Activated CD8-positive, alpha-beta memory T cell treated with anti-CD3 and anti-CD28 coated beads for 36 hours (primary cell): ENCODE results near the gene RNASEH2A. TPM values are rescaled to one million over a fixed set of nuclear protein-coding genes. Genes with fewer than 3 reads are reported as not detected.

Source experiments
- CTCF ChIA-PET: fragments of 350-600 bp; sonication (Branson Sonifier 250); formaldehyde crosslinking; loops from one replicate; lab custom pipeline; 2021; ENCODE audit warnings: antibody characterized with exemption; lab: Charles Lee
- POLR2A ChIA-PET: fragments of 350-600 bp; sonication (Branson Sonifier 250); formaldehyde crosslinking; loops from one replicate; lab custom pipeline; 2021; ENCODE audit warnings: antibody characterized with exemption; lab: Charles Lee
- total RNA-seq, 2 experiments: library from RNA; stranded (reverse); gene quantifications; one replicate each; pipeline ENCODE4 v1.2.3, GENCODE V29; 2021

Gene RNASEH2A
- total RNA-seq, 2 experiments from 2014 or later: 58.3 to 60.7 TPM

DNA sequence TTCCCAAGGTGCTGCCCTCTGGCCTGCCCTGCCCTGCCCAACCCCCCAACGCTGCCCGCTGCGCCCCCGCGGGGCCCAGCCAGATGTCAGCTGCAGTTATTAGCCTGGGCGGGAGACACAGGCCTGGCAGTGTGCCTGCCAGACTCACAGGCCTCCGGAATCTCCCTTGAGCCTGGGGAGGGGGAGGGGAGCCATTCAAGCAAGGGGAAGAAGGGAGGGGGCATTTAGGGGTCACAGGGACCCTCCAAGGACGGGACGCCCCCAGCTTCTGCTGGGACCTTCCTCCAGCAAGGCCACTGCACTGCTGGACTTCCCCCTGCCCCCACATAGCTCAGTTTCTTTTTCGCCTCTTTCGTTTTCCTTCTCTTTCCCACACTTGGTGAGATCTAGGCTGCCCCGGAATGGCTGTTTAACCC, 17.7 kb upstream of the RNASEH2A start:
- POLR2A ChIA-PET: interaction anchor here (0.9 to 1.5 kb wide), 3 partner anchors 10 to 364 kb away, joined by 3 to 8 read pairs (median 4); no protein-coding TSS in a partner anchor
- CTCF ChIA-PET: interaction anchor here (0.8 to 3.3 kb wide), 5 partner anchors 11 to 273 kb away, joined by 3 to 41 read pairs (median 3); partner anchors contain the start of genes PRDX2 and THSD8

GRCh38 chr19:12789098-12789903, 17.1 kb upstream of the RNASEH2A start:
- ChIA-PET POLR2A (interaction anchor here (0.9 to 1.5 kb wide), 3 partner anchors 11 to 363 kb away, joined by 3 to 8 read pairs (median 4); no protein-coding TSS in a partner anchor), CTCF (interaction anchor here (0.8 to 3.3 kb wide), 5 partner anchors 12 to 272 kb away, joined by 3 to 41 read pairs (median 3); partner anchors contain the start of genes PRDX2 and THSD8)

DNA sequence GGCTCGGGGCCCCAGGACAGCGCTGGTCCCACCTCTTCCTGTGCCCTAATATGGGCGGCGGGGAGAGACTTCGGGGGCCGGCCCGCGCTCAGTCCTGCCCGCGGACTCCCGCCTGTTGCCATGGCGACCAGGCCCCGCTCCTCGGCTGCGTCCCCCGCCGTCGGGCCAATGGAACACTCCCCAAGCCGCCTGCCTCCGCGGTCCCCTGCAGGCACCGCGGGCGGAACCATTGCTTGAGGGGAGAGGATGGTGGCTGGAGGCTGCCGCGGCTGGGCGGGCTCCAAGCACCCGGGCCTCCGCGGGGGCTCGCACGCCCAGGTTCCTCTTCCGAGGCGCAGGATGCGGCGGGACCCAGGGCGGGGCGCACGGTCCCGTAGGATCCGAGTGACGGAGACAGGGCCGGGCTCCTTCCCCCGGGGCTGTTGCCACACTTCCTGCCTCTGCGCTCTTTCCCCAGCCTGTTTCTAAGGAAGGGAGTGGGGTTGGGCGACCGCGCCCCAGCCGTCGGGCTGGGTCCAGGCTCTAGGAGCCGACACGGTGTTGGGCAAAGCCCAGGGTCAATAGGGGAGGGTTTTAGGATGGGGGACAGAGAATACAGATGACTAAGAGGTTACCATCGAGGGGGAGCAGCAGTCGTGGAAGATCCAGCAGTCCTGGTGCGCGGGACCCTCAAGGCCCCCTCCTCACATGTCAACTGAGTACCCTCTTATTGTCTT, 16.3 kb upstream of the RNASEH2A start:
- ChIA-PET CTCF (interaction anchor here (3.3 to 14.9 kb wide), 3 partner anchors 8 to 23 kb away, joined by 41 to 598 read pairs (median 82); partner anchors contain the start of gene HOOK2), POLR2A (interaction anchor here (0.7 to 8.2 kb wide), 4 partner anchors 8 to 362 kb away, joined by 3 to 110 read pairs (median 6); partner anchors contain the start of gene HOOK2)

DNA sequence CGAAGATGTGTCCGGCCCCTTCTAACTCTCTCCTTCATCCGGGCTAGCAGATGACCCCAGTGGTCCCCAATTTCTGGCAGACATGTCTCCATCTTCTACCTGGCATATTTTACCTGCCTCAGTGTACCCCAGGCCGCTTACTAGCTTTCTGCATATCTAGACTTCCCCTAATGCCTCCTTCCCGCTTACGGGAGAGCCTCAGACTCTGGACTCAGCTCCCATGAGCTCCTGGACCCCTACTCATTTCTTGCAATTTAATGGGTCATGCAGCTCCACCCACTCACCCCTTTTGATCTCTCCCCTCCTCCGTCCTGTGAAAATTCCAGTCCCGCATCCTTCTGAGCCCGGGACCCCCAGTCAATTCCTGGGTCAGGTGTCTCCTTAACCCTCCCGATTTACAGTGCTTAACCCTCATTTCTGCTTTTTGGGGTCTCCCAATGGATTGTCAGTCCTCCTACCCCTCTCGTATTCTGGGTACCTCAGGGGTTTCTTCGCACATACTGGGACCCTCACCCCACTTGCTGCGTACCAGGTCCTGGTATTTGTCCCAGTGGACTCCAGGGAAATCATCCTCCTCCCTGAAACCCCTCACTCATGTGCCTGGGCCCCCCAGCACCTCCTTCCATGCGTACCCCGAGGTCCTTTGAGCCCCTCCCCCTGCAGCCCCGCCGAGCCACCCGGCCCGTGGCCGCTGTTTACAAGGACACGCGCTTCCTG, 15.6 kb upstream of the RNASEH2A start:
- ChIA-PET POLR2A (interaction anchor here (0.5 to 8.2 kb wide), 11 partner anchors 8 to 1095 kb away, joined by 3 to 110 read pairs (median 4); partner anchors contain the start of genes GET3, HOOK2 and TRIR), CTCF (interaction anchor here (0.9 to 14.9 kb wide), 3 partner anchors 8 to 68 kb away, joined by 3 to 598 read pairs (median 82); partner anchors contain the start of gene HOOK2)

DNA sequence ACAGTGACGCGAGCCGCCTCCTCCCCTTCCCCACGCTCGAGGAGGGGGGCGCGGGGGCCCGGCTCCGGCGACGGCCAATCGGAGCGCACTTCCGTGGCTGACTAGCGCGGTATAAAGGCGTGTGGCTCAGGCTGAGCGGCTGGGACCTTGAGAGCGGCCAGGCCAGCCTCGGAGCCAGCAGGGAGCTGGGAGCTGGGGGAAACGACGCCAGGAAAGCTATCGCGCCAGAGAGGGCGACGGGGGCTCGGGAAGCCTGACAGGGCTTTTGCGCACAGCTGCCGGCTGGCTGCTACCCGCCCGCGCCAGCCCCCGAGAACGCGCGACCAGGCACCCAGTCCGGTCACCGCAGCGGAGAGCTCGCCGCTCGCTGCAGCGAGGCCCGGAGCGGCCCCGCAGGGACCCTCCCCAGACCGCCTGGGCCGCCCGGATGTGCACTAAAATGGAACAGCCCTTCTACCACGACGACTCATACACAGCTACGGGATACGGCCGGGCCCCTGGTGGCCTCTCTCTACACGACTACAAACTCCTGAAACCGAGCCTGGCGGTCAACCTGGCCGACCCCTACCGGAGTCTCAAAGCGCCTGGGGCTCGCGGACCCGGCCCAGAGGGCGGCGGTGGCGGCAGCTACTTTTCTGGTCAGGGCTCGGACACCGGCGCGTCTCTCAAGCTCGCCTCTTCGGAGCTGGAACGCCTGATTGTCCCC, 14.9 kb upstream of the RNASEH2A start, which contains the start of gene JUNB:
TSS of gene JUNB (plus strand) at position 142 of the 706 bp plus-strand sequence. CDS start at position 428, 286 bp downstream.
- ChIA-PET POLR2A (interaction anchor here (0.5 to 8.2 kb wide), 15 partner anchors 9 to 1096 kb away, joined by 3 to 110 read pairs (median 4); partner anchors contain the start of genes GET3, HOOK2 and TRIR), CTCF (interaction anchor here (0.9 to 14.9 kb wide), 6 partner anchors 9 to 110 kb away, joined by 3 to 598 read pairs (median 7); partner anchors contain the start of genes DHPS, HOOK2 and THSD8)

DNA sequence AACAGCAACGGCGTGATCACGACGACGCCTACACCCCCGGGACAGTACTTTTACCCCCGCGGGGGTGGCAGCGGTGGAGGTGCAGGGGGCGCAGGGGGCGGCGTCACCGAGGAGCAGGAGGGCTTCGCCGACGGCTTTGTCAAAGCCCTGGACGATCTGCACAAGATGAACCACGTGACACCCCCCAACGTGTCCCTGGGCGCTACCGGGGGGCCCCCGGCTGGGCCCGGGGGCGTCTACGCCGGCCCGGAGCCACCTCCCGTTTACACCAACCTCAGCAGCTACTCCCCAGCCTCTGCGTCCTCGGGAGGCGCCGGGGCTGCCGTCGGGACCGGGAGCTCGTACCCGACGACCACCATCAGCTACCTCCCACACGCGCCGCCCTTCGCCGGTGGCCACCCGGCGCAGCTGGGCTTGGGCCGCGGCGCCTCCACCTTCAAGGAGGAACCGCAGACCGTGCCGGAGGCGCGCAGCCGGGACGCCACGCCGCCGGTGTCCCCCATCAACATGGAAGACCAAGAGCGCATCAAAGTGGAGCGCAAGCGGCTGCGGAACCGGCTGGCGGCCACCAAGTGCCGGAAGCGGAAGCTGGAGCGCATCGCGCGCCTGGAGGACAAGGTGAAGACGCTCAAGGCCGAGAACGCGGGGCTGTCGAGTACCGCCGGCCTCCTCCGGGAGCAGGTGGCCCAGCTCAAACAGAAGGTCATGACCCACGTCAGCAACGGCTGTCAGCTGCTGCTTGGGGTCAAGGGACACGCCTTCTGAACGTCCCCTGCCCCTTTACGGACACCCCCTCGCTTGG, 14.1 kb upstream of the RNASEH2A start:
- ChIA-PET POLR2A (interaction anchor here (0.5 to 8.2 kb wide), 19 partner anchors 9 to 360 kb away, joined by 3 to 110 read pairs (median 4); partner anchors contain the start of genes GET3, HOOK2 and TRIR), CTCF (interaction anchor here (0.9 to 14.9 kb wide), 6 partner anchors 10 to 111 kb away, joined by 3 to 598 read pairs (median 7); partner anchors contain the start of genes DHPS, HOOK2 and THSD8)

- ChIA-PET CTCF (interaction anchor here (0.9 to 14.9 kb wide), 5 partner anchors 11 to 112 kb away, joined by 3 to 598 read pairs (median 9); partner anchors contain the start of genes DHPS and HOOK2), POLR2A (interaction anchor here (0.6 to 8.2 kb wide), 12 partner anchors 10 to 360 kb away, joined by 3 to 110 read pairs (median 6); partner anchors contain the start of genes HOOK2 and TRIR)
Observed at GRCh38 chr19:12792853-12793289, 13.5 kb upstream of the RNASEH2A start.

DNA sequence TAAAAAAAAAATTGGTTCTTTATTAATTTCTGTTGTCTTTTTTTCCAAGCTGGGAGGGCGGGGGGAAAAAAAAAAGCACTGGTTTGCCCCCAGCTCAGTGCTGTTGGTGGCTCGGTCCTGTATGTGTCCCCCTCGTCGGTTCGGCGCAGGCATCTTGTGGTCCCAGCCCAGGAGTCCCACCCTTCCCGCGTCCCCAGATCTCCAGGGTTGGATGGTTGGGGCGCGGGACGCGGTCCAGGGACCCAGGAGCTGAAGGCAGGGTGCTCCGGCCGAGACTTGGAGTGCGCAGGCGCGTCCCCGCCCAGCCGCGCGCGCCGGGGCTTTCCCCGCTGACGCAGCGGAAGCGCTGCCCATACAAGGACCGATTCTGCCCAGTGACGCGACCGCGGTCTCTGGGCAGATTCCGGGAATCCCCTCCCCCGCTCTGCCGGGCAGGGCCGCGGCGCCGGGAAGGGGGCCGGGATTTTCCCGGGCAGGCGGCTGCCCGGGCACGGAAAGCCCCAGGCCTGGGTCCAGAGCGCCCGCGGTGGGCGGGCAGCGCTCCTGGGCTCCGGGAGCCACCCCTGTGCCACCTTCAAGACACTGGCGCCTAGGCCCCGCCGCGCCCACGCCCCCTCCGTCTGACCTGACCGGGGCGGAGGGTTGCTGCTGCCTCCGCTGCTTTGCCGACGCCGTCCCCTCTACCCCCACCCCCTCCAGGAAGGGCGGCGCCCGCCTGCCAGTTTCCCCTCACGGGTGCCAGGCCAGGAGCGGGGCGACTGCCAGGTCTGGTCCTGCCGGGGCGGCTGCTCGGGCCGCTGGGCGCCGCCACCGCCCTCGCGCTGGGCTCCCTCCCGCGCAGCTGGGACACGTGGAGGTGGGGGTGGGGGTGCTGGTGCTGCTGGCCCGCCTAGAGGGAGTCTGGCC, 12.8 kb upstream of the RNASEH2A start:
- CTCF ChIA-PET: interaction anchor here (0.9 to 14.9 kb wide), 4 partner anchors 11 to 58 kb away, joined by 3 to 598 read pairs (median 46); partner anchors contain the start of gene HOOK2
- POLR2A ChIA-PET: interaction anchor here (0.6 to 8.2 kb wide), 8 partner anchors 11 to 121 kb away, joined by 3 to 110 read pairs (median 5); partner anchors contain the start of gene HOOK2

GRCh38 chr19:12794196-12794941, 12.0 kb upstream of the RNASEH2A start:
- CTCF ChIA-PET: interaction anchor here (2.5 to 14.9 kb wide), 3 partner anchors 12 to 53 kb away, joined by 18 to 598 read pairs (median 82); partner anchors contain the start of gene HOOK2
- POLR2A ChIA-PET: interaction anchor here (0.6 to 8.2 kb wide), 4 partner anchors 18 to 120 kb away, joined by 3 to 110 read pairs (median 4); partner anchors contain the start of gene HOOK2

GRCh38 chr19:12794971-12795381, 11.4 kb upstream of the RNASEH2A start:
- POLR2A ChIA-PET: interaction anchor here (8.2 kb wide), 1 partner anchor 19 kb away, joined by 110 read pairs; the partner anchor contains the start of gene HOOK2
- CTCF ChIA-PET: interaction anchor here (1.6 to 14.9 kb wide), 5 partner anchors 9 to 52 kb away, joined by 4 to 598 read pairs (median 18); partner anchors contain the start of gene HOOK2

GRCh38 chr19:12796146-12797071, 10.0 kb upstream of the RNASEH2A start:
- POLR2A ChIA-PET: interaction anchor here (0.6 to 8.2 kb wide), 5 partner anchors 20 to 119 kb away, joined by 3 to 110 read pairs (median 4); partner anchors contain the start of gene HOOK2
- CTCF ChIA-PET: interaction anchor here (0.6 to 14.9 kb wide), 15 partner anchors 10 to 563 kb away, joined by 3 to 598 read pairs (median 4); partner anchors contain the start of genes HOOK2, RNASEH2A and TRIR

- POLR2A ChIA-PET: interaction anchor here (2.4 to 8.2 kb wide), 2 partner anchors 21 to 31 kb away, joined by 10 to 110 read pairs; partner anchors contain the start of gene HOOK2
Observed at GRCh38 chr19:12797141-12797587, 9.2 kb upstream of the RNASEH2A start.

More at GRCh38 chr19:12797141-12797587, 9.2 kb upstream of the RNASEH2A start:
- CTCF ChIA-PET: interaction anchor here (0.6 to 14.9 kb wide), 11 partner anchors 11 to 1813 kb away, joined by 3 to 598 read pairs (median 4); partner anchors contain the start of genes HOOK2 and TRIR
